Stimulated activated CD4-positive, alpha-beta T cell treated with anti-CD3 and anti-CD28 coated beads, Interleukin-15, amount 100 ng/mL, for 24 hours (primary cell): ENCODE results near the gene NARS2.
A peak's percentile ranks its signal among the peaks of the same experiment; 100 is the strongest.

Experiments
- DNase-seq: peaks from one replicate; pipeline ENCODE4 v3.0.0-alpha.2; 2020

NARS2 gene

DNA sequence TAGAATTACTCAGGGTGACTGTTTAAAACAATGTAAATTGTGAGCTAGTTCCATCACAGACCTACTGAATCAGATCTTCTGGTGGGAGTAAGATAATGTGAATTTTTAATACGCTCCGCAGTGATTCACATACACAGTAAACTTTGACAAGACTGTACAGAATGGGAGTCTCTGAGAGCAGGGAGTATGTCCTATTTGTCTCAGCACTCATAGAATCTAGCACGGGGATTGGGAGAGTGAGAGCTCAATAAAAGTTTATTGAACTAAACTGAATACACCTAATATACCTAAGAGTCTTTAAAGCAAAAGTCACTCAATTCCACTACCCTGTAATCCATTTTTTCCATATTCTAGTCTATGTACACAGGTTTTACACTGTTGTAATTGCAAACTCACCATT is 145.9 kb downstream of the NARS2 start:
- no peak for DNase-seq

DNA sequence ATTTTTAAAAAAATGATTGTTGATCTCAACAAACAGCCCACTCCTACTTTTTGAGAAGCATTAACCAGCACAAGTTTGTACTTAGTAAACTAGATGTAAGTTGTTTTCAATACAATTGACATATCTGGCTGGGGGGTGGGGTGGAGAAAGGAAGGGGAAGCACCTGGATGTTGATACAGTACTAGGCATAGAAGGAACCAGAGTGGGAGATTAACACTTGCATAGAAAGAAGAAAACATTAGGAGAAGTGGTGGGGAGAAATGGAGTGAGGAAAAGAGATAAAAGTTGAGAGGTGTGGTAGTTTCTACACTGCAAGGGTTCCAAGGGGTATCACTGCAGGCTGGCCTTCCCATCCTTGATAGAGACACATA is 146.4 kb downstream of the NARS2 start:
- DNase-seq: no peak

DNA sequence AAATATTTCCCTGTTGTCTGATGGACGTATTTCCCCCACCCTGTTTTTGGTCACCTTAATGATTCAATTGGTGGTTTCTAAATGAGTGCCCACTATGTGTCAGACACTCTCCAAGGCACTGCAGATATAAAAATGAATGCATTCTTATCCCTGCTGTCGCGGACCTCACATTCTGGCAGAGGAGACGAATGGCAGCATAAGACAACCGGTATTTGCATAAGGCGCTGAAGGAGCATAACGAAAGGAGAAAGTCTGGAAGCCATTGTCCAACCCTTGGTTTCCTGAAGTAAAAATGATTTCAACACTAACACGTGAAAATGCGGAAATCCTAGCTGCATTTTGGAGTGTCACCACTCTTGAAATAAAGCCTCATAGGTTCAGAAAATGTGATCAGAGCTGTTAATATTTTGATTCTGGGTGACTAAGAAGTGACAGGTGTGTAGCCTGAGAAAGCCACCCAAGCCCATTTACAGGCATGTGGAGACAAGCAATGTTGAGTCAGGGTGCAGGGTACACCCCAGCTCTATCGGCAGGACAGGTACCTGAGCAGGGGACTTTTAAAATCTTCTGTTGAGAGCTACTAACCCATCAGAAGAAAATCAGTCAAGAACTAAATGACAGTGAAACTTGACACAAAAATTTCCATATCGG is 146.9 kb downstream of the NARS2 start:
- DNase-seq: no peak

DNA sequence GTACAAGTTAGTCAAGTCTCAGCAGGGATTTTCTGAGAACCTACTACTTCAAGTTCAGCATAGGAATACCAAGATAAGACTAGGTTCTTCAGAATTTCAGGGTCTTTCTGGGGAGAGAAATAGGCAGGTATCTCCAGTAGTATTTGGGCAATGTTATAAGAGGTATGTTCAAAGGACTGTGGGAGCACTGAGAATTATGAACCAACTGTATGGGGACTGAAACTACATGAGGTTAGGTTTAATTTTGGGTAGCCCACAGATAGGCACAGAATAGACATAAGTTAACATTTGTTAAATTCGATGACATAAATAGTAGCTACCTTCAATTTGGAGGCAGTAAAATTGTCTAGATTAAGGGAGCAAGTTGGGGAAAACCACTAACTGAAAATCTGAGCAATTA is 147.8 kb downstream of the NARS2 start:
- DNase-seq: no peak

DNA sequence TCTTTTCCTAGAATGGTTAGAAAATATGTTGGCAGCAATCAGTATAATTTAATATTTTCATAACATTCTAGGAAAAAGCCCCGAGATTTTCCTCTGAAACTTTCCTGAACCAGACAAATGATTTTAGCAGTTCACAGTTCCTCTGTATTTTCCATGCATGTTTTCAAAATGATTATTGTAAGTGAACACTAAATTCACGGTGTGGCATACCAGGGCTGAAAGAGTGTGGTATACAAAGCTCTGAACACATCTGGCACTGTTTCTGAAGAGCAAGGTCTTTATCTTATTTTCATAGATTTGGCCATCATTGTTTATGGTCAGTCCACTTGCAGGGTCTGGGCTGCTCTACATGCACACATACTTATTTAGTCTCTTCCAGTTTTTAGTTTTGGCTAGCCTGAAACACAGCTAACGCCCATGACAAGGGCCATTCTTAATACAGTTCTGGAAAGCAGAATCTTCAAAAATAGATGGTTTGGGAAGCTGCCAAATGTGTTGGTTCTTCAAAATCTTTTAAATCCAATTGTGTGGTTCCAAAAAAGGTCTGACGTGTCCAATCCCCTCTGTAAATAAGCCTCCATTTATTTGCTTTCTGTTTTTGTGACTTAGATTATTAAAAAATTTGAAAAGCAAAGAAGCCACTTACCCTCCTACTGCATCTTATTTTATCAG is 149.1 kb downstream of the NARS2 start:
- DNase-seq: no peak

DNA sequence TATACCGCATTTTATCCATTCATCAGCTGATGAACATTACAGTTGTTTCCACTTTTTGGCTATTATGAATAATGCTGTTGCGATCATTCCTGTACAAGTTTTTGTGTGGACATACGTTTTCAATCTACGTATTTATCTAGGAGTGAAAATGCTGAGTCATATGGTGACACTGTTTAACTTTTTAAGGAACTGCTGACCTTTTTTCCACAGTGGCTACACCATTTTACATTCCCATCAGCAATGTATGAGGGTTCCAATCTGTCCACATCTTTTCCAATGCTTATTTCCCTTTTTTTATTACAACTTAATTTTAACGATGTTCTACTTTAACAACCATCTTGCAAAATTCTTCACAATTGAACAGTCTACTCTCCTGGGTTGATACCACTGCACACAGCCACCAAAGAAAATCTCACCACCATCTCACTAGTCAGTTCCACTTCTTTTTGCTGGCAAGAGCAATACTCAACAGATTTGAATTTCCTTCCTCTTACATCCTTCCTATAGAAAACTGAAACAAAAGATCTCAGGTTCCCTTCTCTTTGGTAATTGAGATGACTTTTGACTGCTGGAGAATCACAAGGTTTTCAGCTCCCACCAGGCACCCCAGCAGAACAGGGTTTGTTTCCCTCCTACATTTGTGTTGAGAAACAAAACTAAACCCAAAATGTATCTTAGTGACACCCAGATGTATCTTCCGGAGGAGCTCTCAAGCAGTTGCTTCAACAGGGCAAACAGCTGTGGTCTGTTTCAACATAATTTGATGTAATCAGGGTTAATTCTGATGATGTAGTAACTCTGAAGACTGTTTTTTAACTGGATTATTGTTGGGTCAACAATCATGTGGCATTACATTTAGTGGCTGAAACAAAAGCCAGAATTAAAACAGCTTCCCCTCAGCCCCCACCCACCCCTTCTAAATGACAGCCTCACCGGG is 150.1 kb downstream of the NARS2 start:
- no peak for DNase-seq

DNA sequence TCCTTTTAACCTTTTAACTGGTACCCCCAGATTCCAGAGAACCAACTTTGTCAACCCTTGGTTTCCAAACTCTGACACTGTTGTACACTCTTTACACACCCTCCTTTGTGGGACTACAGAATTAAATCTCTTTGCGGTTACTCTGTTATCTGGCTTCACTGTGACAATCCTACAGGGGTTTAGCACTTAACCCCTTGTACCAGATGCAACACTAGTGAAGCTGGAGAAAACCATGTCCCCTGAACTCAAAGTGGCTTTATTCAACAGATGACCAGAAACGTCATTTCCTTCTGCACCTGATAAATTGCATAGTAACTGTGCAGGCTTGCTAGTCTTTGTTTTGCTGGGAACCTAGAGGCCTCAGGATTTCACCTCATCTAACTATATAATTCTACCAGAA is 151.4 kb downstream of the NARS2 start:
- DNase-seq: no peak

DNA sequence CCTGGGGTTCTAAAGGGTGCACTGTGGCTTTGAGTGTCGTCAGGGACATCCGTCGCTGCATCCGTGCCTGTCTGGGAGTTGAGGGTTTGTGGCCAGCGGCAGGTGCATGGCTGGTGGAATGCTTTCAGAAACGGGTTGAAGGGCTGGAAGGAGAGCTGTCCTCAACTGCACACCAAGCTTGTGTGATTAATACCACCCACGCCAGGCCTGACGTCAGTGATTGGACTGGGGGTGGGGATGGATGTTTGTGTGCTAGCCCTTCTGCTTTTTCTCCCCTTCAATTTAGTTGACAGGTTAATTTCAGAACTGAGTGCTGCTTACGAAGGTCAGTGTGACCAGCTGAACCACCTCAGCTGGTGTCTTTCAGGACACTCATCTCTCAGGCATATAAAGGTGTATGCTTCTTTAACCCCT is 153.9 kb downstream of the NARS2 start:
- peak; percentile 69 for DNase-seq

DNA sequence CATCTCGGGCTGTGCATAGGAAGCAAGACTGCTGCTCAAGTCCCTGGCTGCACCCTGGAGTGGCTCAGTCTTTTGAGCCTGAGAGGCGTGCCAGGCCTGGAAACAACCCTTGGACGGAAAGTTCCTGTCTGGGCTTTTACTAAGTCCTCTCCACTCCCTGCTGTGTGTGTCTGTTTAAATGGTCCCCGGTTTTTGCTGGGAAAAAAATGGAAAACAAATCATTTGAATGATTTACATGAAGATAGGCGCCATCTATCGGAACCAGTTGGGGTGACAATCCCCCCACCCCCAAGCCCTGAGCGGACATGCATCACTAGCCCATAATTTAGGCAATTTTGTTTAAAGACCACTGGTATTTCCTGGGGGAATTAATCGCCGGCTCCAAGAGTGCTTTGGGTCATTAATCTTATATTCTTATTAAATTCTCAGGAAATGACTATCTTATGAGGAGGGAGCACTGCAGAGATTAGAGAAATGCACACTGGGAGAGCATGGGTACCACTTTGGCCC is 154.4 kb downstream of the NARS2 start:
- DNase-seq: peak; percentile 62

DNA sequence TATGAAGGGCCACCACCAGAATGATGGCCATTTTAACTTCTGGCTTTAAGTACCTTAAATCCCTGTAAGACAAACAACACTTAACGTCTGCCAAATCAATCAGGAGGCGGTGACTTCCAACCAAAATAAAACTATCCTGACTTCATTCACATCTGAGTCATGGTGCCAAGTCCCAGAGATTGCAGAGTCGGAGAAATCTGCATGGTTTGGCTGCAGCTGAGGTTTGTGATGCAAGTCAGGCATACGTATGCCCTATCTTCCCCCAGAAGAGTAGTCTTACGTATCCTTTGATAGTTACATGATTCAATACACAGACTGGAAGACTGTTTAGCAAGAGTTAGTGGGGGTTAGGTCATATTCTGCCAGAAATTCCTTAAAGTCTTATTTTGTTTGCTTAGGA is 155.3 kb downstream of the NARS2 start:
- no peak for DNase-seq

DNA sequence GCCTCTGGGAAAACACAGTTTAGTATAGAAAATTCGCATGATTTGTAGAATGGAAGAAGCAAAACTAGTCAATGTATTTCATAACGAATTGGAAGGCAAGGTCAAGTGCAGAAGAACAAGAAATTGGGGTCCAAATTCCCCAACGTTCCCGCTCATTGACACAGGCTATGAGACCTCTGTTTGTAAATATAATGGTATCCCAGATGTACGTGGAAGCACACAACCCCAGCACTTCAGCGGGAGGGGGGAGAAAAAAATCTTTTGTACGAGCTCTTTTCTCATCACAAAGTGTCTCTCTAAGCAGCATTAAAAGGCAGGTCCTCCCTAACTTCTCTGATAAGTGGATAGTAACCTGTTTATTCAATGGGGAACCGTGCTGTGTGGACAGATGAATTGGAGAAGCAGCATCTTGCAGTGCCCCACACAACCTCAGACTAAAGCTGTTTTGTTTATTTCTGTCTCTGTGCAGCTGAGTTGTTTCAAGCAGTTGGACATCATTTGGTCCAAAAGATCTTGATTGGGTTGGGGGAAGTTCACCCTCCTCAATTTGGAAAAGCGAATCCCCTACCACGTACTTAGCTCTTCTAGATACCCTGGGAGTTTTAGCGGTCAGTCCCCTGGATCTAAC is 156.0 kb downstream of the NARS2 start:
- no peak for DNase-seq

DNA sequence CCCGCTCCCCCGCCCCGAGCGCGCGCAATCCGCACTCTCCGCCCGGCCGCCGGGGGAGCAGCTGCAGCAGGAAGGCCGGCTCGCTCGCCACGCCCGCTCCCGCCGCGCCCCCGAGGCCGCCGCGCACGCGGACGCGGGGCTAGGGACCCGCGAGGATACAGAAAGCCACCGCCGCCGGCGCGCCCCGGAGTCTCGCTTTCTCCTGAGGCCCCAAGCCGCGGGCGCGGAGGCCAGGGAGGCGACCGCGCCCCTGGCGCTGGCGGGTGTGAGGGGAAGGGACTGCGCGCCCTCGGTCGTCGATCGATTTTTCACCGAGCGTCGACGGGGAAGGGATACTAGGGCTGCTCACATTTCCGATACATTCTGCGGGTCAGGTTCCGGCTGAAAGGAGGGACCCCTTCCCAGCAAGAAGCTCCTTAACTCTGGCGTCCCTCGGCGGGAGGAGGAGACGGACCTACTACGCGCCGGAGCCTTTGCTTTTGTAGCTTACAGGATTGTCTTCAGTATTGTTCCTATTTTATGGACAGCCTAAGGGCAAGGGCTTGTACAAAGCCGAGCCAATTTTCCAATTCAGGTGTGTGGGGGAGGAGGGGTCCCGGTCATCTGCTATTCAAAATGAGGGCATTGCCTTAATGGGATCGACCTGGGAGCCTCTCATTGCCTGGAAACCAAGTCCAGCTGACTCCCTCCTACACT is 156.6 kb downstream of the NARS2 start:
- peak; percentile 80 for DNase-seq

DNA sequence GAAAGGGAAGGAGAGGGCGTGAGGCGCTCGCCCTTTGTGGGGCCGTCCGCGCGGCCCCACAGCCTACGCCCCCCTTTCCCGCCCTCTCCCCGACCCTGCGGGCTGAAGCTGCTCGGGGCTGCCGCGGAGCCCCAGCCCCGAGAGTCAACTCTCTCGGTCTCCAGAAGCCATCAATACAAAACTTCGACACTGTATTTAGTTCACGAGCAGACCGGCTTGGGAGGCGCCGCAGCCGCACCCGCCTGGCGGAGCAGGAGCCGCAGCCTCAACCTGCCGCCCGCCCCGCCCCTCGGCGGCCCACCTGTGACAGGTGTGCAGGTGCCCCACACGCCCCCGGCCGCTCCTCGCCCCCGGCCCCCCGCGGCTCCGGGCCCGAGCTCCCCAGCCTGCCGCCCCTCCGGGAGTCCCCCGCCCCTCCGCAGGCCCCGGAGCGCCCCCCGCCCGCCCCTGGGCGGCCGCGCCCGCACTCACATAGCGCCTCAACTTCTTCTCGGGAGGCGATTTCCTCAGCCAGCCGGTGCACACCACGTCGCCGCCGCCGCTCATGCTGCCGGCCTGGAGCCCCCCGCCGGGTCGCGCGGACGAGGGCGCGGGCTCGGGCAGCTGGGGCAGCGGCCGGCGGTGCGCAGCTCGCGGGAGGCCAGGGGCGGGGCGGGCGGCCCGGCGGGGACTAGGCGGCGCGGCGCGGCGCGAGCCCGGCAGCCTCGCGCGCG is 157.3 kb downstream of the NARS2 start, which contains the start of gene GAB2:
Gene GAB2 (minus strand): TSS at position 646 of the 713 bp plus-strand sequence. CDS start 100 bp downstream, at position 546.
- no peak for DNase-seq

DNA sequence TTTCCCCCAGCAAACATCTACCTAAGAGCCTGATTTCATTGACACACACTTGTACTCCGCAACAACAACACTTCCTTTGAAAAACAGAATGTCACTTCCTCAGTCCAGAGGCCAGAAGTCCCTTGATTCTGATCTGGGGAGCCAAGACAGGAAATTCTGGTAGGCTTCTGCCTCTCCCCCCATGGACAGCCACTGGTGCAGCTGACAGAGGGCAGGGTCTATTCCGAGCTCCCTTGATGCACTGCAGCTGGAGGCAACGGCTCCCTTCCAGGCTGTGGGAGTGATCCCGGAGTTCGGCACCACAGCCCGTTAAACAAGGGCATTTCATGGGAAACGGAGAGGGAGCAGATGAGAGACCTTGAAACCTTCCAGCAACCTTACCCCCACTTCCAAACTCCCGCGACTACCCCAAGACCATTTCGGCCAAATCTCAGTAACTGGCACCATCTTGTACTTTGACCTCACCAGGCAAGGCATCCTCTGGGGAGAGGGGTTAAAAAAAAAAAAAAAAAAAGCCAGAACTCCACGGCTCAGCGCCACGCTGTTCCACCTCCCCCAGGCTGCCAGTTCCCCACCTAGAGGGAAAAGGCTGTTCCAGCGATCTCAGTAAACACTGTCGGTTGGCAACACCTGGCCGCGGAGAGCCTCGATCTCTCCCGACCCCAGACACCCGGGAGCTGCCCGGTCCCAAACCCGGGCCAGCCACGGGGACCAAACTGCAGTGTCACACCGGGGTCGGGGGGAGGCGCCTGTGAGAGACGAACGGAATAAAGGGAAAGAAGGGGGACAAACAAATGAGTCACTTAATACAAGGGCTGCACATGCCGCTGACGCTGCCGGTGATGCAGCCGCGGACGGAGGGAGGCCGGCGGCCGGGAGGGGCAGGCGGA is 158.1 kb downstream of the NARS2 start:
- DNase-seq: peak; percentile 82

DNA sequence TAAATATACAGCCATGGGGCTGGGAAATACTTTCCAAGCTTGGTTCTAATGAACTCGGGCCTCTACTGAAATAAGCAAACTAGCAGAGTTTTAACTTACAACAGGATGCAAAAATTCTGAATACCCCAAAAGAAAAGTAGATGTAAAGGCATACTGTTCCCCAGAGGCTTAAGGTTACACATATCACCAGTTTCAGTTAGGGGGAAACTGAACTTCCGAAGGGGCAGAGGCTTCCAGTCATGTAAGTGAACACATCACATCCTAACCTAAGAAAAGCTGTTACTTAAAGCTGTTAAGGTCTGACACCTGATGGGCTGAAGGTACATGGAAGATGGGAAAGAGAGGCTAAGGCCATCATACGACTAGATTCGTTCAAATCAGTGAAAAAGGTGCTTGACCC is 159.3 kb downstream of the NARS2 start:
- no peak for DNase-seq

DNA sequence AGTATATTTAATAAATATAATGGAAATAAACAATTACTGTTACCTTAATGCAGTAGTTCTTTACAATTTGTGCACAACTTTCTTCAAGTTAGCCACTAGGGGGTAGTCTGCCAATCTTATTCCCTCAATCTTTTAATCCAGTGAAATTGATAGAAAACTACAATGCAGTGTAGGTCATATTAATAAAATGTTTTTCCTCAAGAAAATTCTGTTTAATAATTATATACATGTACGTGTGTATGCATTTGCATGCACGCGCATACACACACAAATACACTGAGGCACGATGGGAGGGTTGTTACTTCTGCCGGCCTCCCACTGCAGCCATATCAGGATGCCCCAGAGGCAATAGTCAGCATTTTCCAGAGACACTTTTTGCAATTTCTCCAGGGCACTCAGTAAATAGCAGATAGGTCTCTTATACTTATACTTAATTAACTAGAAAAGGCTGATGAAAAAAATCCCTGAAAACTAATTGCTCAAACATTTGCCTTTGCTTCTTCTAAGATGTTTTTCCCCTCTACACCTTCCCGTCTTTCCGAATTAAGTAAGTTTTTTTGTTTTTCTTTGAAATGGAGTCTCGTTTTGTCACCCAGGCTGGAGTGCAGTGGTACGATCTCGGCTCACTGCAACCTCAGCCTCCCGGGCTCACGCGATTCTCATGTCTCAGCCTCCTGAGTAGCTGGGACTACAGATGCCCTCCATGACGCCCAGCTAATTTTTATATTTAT is 160.2 kb downstream of the NARS2 start:
- no peak for DNase-seq

DNA sequence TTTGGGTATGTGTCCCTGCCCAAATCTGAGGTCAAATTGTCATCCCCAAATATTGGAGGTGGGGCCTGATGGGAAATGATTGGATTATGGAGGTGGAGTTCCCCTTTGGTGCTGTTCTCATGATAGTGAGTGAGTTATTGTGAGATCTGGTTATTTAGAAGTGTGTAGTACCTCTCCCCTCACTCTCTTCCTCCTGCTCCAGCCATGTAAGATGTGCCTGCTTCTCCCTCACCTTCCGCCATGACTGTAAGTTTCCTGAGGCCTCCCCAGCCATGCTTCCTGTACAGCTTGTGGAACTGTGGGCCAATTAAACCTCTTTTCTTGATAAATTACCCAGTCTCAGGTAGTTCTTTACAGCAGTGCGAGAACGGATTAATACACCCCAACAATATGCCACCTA is 166.0 kb downstream of the NARS2 start:
- no peak for DNase-seq

DNA sequence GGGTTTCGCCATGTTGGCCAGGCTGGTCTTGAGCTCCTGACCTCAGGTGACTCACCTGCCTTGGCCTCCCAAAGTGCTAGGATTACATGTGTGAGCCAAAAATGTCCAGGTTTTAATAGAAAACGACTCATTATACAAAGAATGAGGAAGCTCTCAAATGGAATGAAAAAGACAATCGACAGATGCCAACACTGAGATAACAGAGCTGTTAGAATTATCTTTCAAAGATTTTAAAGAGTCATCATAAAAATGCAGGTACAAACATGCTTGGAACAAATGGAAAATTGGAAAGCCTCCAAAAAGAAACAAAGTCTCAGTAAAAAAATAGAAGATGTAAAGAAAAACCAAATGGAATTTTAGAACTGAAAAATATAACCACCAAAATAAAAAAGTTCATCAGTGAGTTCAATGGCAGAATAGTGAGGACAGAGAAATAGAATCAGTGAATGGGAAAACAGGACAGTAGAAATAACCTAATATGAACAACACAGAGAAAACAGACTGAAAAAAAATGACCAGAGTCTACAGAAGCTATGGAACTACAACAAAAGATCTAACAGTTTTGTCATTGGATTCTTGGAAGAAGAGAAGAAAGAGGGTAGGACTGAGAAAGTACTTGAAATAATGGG is 168.0 kb downstream of the NARS2 start:
- no peak for DNase-seq

DNA sequence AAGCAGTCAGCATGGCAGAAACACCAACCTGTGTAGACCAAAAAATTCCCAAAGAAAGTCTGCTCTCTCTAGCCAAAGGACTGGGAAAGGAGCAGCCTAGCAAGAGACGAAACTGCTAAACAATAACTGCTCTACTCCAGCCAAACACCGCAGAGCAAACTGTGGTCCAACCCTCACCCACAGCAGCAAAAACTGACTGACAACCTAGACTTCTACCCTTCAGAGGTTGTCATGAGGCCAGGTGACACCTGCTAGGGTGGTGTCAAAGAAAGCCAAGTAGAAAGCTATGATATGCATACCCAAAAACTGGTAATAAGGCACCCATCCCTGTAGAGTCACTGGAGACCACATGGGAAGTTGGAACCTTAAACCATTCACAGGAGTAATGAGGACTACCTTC is 168.9 kb downstream of the NARS2 start:
- no peak for DNase-seq
